K562 (cell line): ENCODE results near the gene STK11. TPM values are rescaled to one million over a fixed set of nuclear protein-coding genes. Genes with fewer than 3 reads are reported as not detected.

Experiments
- BRF2 ChIP-seq: IDR thresholded peaks from 3 replicates; pipeline ENCODE4 v1.6.1; 2011; ENCODE audit warnings: borderline replicate concordance, mild to moderate bottlenecking; ENCODE audit not compliant: insufficient read length, insufficient read depth
- CHD7 ChIP-seq: fragments of 200-600 bp; sonication (generic); IDR thresholded peaks from one replicate; pipeline ENCODE4 v1.6.1; 2012; ENCODE audit warnings: mild to moderate bottlenecking, low read depth, low read length, inconsistent platforms
- ETV5 ChIP-seq: sonication (generic); formaldehyde crosslinking; IDR thresholded peaks from 2 replicates; pipeline ENCODE4 v1.4.0; 2020; ENCODE audit warnings: low read depth, mild to moderate bottlenecking, missing genetic modification reagents
- NUFIP1 ChIP-seq: fragments of 450-650 bp; IDR thresholded peaks from 2 replicates; pipeline ENCODE4 v1.6.1; 2018; ENCODE audit not compliant: partially characterized antibody
- PHF8 ChIP-seq: fragments of 200-600 bp; sonication (generic); IDR thresholded peaks from 2 replicates; pipeline ENCODE4 v1.6.1; 2012; ENCODE audit warnings: mixed run types, mild to moderate bottlenecking, inconsistent platforms, low read length, moderate library complexity, borderline replicate concordance
- RERE ChIP-seq: sonication (generic); formaldehyde crosslinking; IDR thresholded peaks from 2 replicates; pipeline ENCODE4 v1.8.0; 2023; ENCODE audit warnings: missing genetic modification reagents, mild to moderate bottlenecking, borderline replicate concordance
- TBL1XR1 ChIP-seq, 2 experiments: IDR thresholded peaks; 2 replicates each; pipeline ENCODE4 v1.6.1; 2012; ENCODE audit warnings: improper control_type of control experiment in 2 of 2, low read length in 2 of 2, mild to moderate bottlenecking in 1 of 2
- polyA plus RNA-seq, 8 experiments: library from polyadenylated mRNA; depleted of rRNA in 4 of 8; stranded (reverse) in 5 of 8; unstranded in 3 of 8; fragments of >200 nt; fragmentation: Nextera tagmentation in 2 of 8; fragmentation: Illumina TruSeq in 1 of 8; extraction: Ambion mirVana in 2 of 8; extraction: Trizol in 1 of 8; gene quantifications; 2 replicates each; pipeline versions ENCODE4 v1.2.1 to v1.2.3, GENCODE V29; 2011 to 2014; ENCODE audit warnings: inconsistent platforms in 1 of 8, missing spikeins in 1 of 8
- total RNA-seq, 7 experiments: library from RNA; depleted of rRNA in 6 of 7; stranded (reverse); fragments of >200 nt in 6 of 7; fragmentation: Illumina TruSeq in 2 of 7; extraction: Trizol in 2 of 7; gene quantifications; 2 replicates each; pipeline versions ENCODE4 v1.2.1 to v1.2.3, GENCODE V29; 2011 to 2021; ENCODE audit warnings: low replicate concordance in 1 of 7

STK11 gene
- total and polyA plus RNA-seq, 9 of the 15 experiments (the other 6 are each of a cell fraction or from before 2014, with no cell fraction given): 0.15 to 96.5 (median 31.7) TPM

- no peak for TF ChIP-seq RERE (CRISPR knock-in tag)
- no peak for TF ChIP-seq CHD7
- no peak for TF ChIP-seq BRF2
- no peak for TF ChIP-seq NUFIP1
- peak; percentile 25; the same call in 1 of the 2 replicates for TF ChIP-seq PHF8
- 0 out of 2 replicates have a peak, but pooled peaks have one; percentile 46 for TF ChIP-seq ETV5
- TF ChIP-seq TBL1XR1 (IDR thresholded peaks at IDR 0.05; ENCODE audit: low read length in 2 of 2): peak in 1 of 2 experiments; percentile 30; a peak in 1 of 4 replicates
Measured at GRCh38 chr19:1251330-1252220, 46.0 kb downstream of the STK11 start (continued).
